Kidney (tissue), 14 donors: ENCODE measurements around the gene TSEN2. TPM values are rescaled to one million over a fixed set of nuclear protein-coding genes. Genes with fewer than 3 reads are reported as not detected.

Experiments used
- DNase-seq, 5 donors: peaks; one replicate each; pipeline ENCODE4 v3.0.0-alpha.2; 2013 to 2020
- FAIRE-seq: peaks from 2 replicates; lab custom pipeline; 2012; peaks lifted over from hg19 to GRCh38; lab: Jason Lieb, UNC
- H3K27ac ChIP-seq, 2 donors: one replicate each; pipeline ENCODE4 v1.7.0; 2013; ENCODE audit warnings: low read depth in 2 of 2, low read length in 2 of 2, inconsistent platforms in 1 of 2
- H3K27me3 ChIP-seq: one replicate; pipeline ENCODE4 v1.7.1; 2013; ENCODE audit warnings: low read length, inconsistent platforms; ENCODE audit not compliant: control insufficient read depth, insufficient read depth
- H3K36me3 ChIP-seq, 3 donors: one replicate each; pipeline versions ENCODE4 v1.7.0 to v1.7.1; 2013; ENCODE audit warnings: low read length in 3 of 3, control low read depth in 1 of 3, inconsistent platforms in 1 of 3; ENCODE audit not compliant: insufficient read depth in 3 of 3, control insufficient read depth in 2 of 3
- H3K4me1 ChIP-seq, 3 donors: one replicate each; pipeline versions ENCODE4 v1.7.0 to v1.7.1; 2013; ENCODE audit warnings: low read length in 3 of 3, inconsistent platforms in 1 of 3, low read depth in 1 of 3; ENCODE audit not compliant: control insufficient read depth in 2 of 3, insufficient read depth in 2 of 3
- H3K4me3 ChIP-seq, 3 donors: one replicate each; pipeline versions ENCODE4 v1.7.0 to v1.8.1; 2013; ENCODE audit warnings: low read length in 3 of 3, control low read depth in 1 of 3, inconsistent platforms in 1 of 3
- H3K9ac ChIP-seq, 3 donors: one replicate each; pipeline versions ENCODE4 v1.7.0 to v1.7.1; 2013; ENCODE audit warnings: low read length in 3 of 3, control low read depth in 1 of 3, inconsistent platforms in 1 of 3
- H3K9me3 ChIP-seq, 3 donors: one replicate each; pipeline versions ENCODE4 v1.7.0 to v1.7.1; 2013; ENCODE audit warnings: low read length in 3 of 3, control low read depth in 1 of 3, inconsistent platforms in 1 of 3; ENCODE audit not compliant: control insufficient read depth in 2 of 3, insufficient read depth in 1 of 3
- intact Hi-C: fragments of 100-400 bp; cut with DNase I; formaldehyde crosslinking; loops from one replicate; pipeline ENCODE4 v1.11.1; 2022
- polyA plus RNA-seq: library from polyadenylated mRNA; stranded (reverse); fragments of 350-450 nt; fragmentation: Illumina TruSeq; extraction: RNeasy Lipid Tissue Mini Kit (QIAGEN cat#74804); gene quantifications from one replicate; pipeline ENCODE4 v1.2.3, GENCODE V29; 2014; ENCODE audit warnings: low read depth, low replicate concordance; ENCODE audit not compliant: insufficient read depth
- total RNA-seq: library from RNA; stranded (reverse); fragmentation: NEBNext Ultra II Directional; extraction: Animal tissue kit (Norgen Biotek cat#: 25700); gene quantifications from one replicate; pipeline ENCODE4 v1.2.1, GENCODE V29; 2021
- TF ChIP-seq, protein P1 (sequence below): IDR thresholded peaks from 3 replicates; pipeline ENCODE4 v1.5.1; 2012; ENCODE audit warnings: mild to moderate bottlenecking, moderate library complexity, borderline replicate concordance; ENCODE audit not compliant: insufficient read depth; ENCODE audit errors: extremely low read depth
- donor health status: control.
- donor health status: control.
- donor health status: control.
- donor health status: control.
- donor health status: control.
- donor health status: DM: yes; HTN: yes; CAD: no.
- donor health status: Normal renal cell carcinoma (clear cell type).

TSEN2 gene
- total and polyA plus RNA-seq, 2 donors from 2014 or later = 10.3 to 20.7 TPM

DNA sequence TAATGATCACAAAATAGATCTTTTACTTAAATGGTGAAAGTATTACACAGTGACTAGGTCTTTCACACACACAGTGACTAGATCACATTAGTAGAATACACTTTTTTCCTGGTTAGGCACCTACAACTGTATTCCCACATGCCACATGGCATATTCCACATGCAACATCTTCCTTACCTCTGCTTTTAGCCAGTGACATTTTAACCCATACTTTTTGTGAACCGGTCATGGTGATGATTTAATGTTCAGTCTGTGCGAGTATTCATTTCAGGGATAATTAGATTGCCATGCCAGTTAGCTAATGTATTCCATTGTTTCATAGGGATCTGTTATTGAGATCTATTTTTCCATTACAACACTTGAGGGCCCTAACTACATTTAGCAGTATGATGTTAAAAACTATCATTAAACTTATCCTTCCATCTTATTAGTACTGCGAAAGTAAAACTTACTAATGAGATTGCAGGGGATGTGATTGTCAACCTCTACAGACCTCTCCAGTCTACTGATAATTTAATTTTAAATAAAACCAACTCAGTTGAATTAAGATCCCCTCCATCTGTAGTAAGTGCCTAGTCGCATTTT lies 28.3 kb downstream of the TSEN2 start:
- Histone ChIP-seq H3K4me1 (no peaks in the 10 kb centered on the region), H3K27ac (no peak overlapping the region), H3K9me3 (no peaks in the 10 kb centered on the region), H3K36me3 (peaks cover 0 to 9% (median 5%) of the 10 kb centered on the region in 3 donors), H3K4me3 (no peak overlapping the region), H3K9ac (no peak overlapping the region), H3K27me3 (no peaks in the 10 kb centered on the region)
- FAIRE-seq (no peak), DNase-seq (no peak)
- intact Hi-C loops = no loop called here
- TF ChIP-seq, protein P1, sequence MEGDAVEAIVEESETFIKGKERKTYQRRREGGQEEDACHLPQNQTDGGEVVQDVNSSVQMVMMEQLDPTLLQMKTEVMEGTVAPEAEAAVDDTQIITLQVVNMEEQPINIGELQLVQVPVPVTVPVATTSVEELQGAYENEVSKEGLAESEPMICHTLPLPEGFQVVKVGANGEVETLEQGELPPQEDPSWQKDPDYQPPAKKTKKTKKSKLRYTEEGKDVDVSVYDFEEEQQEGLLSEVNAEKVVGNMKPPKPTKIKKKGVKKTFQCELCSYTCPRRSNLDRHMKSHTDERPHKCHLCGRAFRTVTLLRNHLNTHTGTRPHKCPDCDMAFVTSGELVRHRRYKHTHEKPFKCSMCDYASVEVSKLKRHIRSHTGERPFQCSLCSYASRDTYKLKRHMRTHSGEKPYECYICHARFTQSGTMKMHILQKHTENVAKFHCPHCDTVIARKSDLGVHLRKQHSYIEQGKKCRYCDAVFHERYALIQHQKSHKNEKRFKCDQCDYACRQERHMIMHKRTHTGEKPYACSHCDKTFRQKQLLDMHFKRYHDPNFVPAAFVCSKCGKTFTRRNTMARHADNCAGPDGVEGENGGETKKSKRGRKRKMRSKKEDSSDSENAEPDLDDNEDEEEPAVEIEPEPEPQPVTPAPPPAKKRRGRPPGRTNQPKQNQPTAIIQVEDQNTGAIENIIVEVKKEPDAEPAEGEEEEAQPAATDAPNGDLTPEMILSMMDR = no peak

DNA sequence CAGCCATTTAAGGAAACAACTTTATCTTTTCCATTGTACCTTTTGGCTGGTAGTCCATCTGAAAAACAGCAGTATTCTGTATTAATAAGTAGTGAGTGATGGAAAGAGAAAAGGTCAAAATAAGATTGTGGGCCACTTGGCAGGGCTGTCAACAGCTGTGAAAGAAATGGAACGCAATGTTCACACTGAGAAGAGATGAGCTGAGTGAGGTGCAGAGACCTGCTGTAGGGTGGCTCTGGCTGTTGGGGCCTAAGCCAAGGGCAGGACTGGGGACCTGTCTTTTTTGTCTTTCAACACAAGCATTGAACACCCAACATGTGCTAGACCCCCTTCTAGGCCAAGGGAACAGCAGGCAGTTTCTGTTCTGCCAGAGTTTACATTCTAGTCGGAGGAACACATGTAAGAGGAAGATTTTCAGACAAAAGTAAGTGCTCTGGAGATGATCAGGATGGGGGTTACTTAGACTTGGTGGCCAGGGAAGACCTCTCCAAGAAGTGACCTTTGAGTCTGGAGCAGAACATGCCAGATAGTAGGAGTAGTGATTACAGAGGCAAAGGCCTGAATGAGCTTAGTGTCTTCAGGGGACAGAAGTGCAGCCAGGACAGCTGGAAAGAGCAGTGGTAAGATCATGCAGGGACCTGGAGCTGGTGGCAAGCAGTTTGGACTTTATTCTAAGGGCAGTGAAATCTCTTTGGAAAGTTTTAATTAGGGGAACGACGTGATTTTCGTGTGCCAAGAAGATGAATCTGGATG lies 29.6 kb downstream of the TSEN2 start:
- Histone ChIP-seq H3K9ac (no peak overlapping the region), H3K4me3 (no peak overlapping the region), H3K4me1 (no peaks in the 10 kb centered on the region), H3K9me3 (no peaks in the 10 kb centered on the region), H3K27me3 (no peaks in the 10 kb centered on the region), H3K36me3 (peaks cover 0 to 7% (median 5%) of the 10 kb centered on the region in 3 donors), H3K27ac (no peak overlapping the region)
- FAIRE-seq (no peak), DNase-seq (no peak)
- intact Hi-C loops = no loop called here
- TF ChIP-seq, protein P1 = no peak

DNA sequence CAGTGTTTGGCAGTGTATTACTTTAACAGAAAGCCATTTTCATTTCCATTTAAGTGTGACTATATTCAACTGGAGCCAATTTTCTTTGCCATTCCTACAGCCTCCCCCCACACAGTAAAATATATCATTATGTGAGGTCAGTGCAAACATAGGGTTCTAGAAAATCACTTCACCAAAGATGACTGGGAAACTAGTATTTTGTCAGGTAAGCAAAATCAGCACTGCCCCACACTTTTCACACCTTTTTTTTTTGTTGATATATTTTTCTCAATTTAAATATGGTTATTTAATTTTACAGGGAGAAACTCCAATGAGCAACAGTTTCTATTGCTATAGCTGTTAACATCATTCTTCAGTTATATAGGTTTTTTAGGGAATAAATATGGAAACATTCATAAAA lies 31.4 kb downstream of the TSEN2 start:
- no peak overlapping the region for H3K9ac ChIP-seq
- H3K36me3 ChIP-seq = peaks cover 0 to 6% (median 3%) of the 10 kb centered on the region in 3 donors
- no peaks in the 10 kb centered on the region for H3K4me1 ChIP-seq
- no peaks in the 10 kb centered on the region for H3K27me3 ChIP-seq
- TF ChIP-seq, protein P1 = no peak
- FAIRE-seq (no peak), DNase-seq (no peak)
- no peak overlapping the region for H3K27ac ChIP-seq
- intact Hi-C loops = no loop called here
- H3K9me3 ChIP-seq = no peaks in the 10 kb centered on the region
- H3K4me3 ChIP-seq = no peak overlapping the region
